WTC11 (cell line): ENCODE measurements around the gene SMCO2. TPM values are rescaled to one million over a fixed set of nuclear protein-coding genes. Genes with fewer than 3 reads are reported as not detected.

ENCODE experiments used
- ATAC-seq: fragments of 200-7000 bp; cut with Tn5 transposase; 2 replicates; pipeline ENCODE4 v1.10.0; 2021; ENCODE audit warnings: mild to moderate bottlenecking, moderate library complexity
- CTCF ChIA-PET: fragments of 300-600 bp; sonication (Branson Sonifier 250); formaldehyde crosslinking; loops from one replicate; lab custom pipeline; 2021; ENCODE audit warnings: antibody characterized with exemption; lab: Charles Lee
- POLR2A ChIA-PET: fragments of 350-600 bp; sonication (Branson Sonifier 250); formaldehyde crosslinking; loops from one replicate; lab custom pipeline; 2021; ENCODE audit warnings: antibody characterized with exemption; lab: Charles Lee
- DNase-seq: peaks from one replicate; pipeline ENCODE4 v3.0.0; 2021; ENCODE audit warnings: low spot score
- H3K27ac Mint-ChIP-seq: 2 replicates; pipeline ENCODE4 v1.8.0; 2021; ENCODE audit warnings: mixed read lengths
- H3K27me3 Mint-ChIP-seq: 2 replicates; pipeline ENCODE4 v1.8.0; 2021; ENCODE audit warnings: low read depth, mild to moderate bottlenecking, moderate library complexity, mixed read lengths
- H3K36me3 Mint-ChIP-seq: 2 replicates; pipeline ENCODE4 v1.8.0; 2021; ENCODE audit warnings: mixed read lengths
- H3K4me1 Mint-ChIP-seq: 2 replicates; pipeline ENCODE4 v1.8.0; 2022; ENCODE audit warnings: mixed read lengths
- H3K4me3 Mint-ChIP-seq: 2 replicates; pipeline ENCODE4 v1.8.0; 2021; ENCODE audit warnings: mild to moderate bottlenecking, moderate library complexity, mixed read lengths
- H3K9me3 Mint-ChIP-seq: 2 replicates; pipeline ENCODE4 v1.8.0; 2021; ENCODE audit warnings: mixed read lengths
- CBFB ChIP-seq: sonication (generic); formaldehyde crosslinking; IDR thresholded peaks from 2 replicates; pipeline ENCODE4 v1.8.1; 2022; ENCODE audit warnings: mild to moderate bottlenecking, low read depth, missing genetic modification reagents
- ERG ChIP-seq: fragments of 250-450 bp; sonication (Bioruptor Pico); IDR thresholded peaks from 2 replicates; pipeline ENCODE4 v1.8.0; 2021; ENCODE audit warnings: mild to moderate bottlenecking
- ESRRA ChIP-seq: sonication (generic); formaldehyde crosslinking; IDR thresholded peaks from 2 replicates; pipeline ENCODE4 v1.8.1; 2022; ENCODE audit warnings: mild to moderate bottlenecking, missing genetic modification reagents, borderline replicate concordance
- FOXK1 ChIP-seq: sonication (generic); formaldehyde crosslinking; IDR thresholded peaks from 2 replicates; pipeline ENCODE4 v1.8.0; 2022; ENCODE audit warnings: mild to moderate bottlenecking, moderate library complexity, missing genetic modification reagents
- IRF2 ChIP-seq: sonication (generic); formaldehyde crosslinking; IDR thresholded peaks from 2 replicates; pipeline ENCODE4 v1.8.0; 2022; ENCODE audit warnings: low read depth, missing genetic modification reagents, borderline replicate concordance
- MLX ChIP-seq: sonication (generic); formaldehyde crosslinking; IDR thresholded peaks from 2 replicates; pipeline ENCODE4 v1.8.1; 2023; ENCODE audit warnings: mild to moderate bottlenecking, missing genetic modification reagents, moderate library complexity
- NR1H2 ChIP-seq: sonication (generic); formaldehyde crosslinking; IDR thresholded peaks from 2 replicates; pipeline ENCODE4 v1.9.0; 2021; ENCODE audit warnings: mild to moderate bottlenecking, moderate library complexity, missing genetic modification reagents
- PRDM15 ChIP-seq: sonication (generic); formaldehyde crosslinking; IDR thresholded peaks from 2 replicates; pipeline ENCODE4 v1.8.0; 2022; ENCODE audit warnings: missing genetic modification reagents
- PREB ChIP-seq: sonication (generic); formaldehyde crosslinking; IDR thresholded peaks from 2 replicates; pipeline ENCODE4 v1.8.1; 2022; ENCODE audit warnings: mild to moderate bottlenecking, missing genetic modification reagents, moderate library complexity, borderline replicate concordance
- PRRX2 ChIP-seq: fragments of 250-450 bp; sonication (Bioruptor Pico); IDR thresholded peaks from 2 replicates; pipeline ENCODE4 v1.8.0; 2021; ENCODE audit warnings: mild to moderate bottlenecking
- SMAD4 ChIP-seq: sonication (generic); formaldehyde crosslinking; IDR thresholded peaks from 2 replicates; pipeline ENCODE4 v1.8.0; 2022; ENCODE audit warnings: mild to moderate bottlenecking, missing genetic modification reagents
- USF2 ChIP-seq: sonication (generic); formaldehyde crosslinking; IDR thresholded peaks from 2 replicates; pipeline ENCODE4 v1.8.1; 2023; ENCODE audit warnings: mild to moderate bottlenecking, missing genetic modification reagents, moderate library complexity
- ZBTB43 ChIP-seq: sonication (generic); formaldehyde crosslinking; IDR thresholded peaks from 2 replicates; pipeline ENCODE4 v1.8.1; 2023; ENCODE audit warnings: mild to moderate bottlenecking, missing genetic modification reagents
- total RNA-seq: library from RNA; stranded (reverse); gene quantifications from 3 replicates; pipeline ENCODE4 v1.2.3, GENCODE V29; 2021

SMCO2 gene
- total RNA-seq, 1 experiment from 2014 or later, result 0.52 TPM

- ATAC-seq, result no peak
- H3K27me3 Mint-ChIP-seq, result peaks cover 7% of the 10 kb centered on the region; the same call in 1 of the 2 replicates
- TF ChIP-seq ERG (CRISPR knock-in tag), result no peak
- no peak for TF ChIP-seq SMAD4 (CRISPR knock-in tag)
- ChIA-PET CTCF (no interaction called here), POLR2A (no interaction called here)
- 0 out of 2 replicates have a peak, but pooled peaks cover under 1% of the 10 kb centered on the region for H3K4me1 Mint-ChIP-seq
- no peaks in the 10 kb centered on the region for H3K36me3 Mint-ChIP-seq
- DNase-seq, result no peak
- H3K27ac Mint-ChIP-seq, result no peak overlapping the region
- H3K9me3 Mint-ChIP-seq, result no peaks in the 10 kb centered on the region
- H3K4me3 Mint-ChIP-seq, result no peak overlapping the region
Observed at GRCh38 chr12:27500546-27500945, 54.0 kb downstream of the SMCO2 start.

GRCh38 chr12:27502021-27502435 lies 55.5 kb downstream of the SMCO2 start:
- DNase-seq, result no peak
- POLR2A ChIA-PET, result no interaction called here
- H3K4me1 Mint-ChIP-seq, result 0 out of 2 replicates have a peak, but pooled peaks cover 3% of the 10 kb centered on the region

More at GRCh38 chr12:27502021-27502435, 55.5 kb downstream of the SMCO2 start:
- Mint-ChIP-seq H3K9me3 (no peaks in the 10 kb centered on the region; the same call in 1 of the 2 replicates), H3K27me3 (peaks cover 4% of the 10 kb centered on the region; the same call in 1 of the 2 replicates), H3K4me3 (no peak overlapping the region), H3K27ac (no peak overlapping the region), H3K36me3 (no peaks in the 10 kb centered on the region)
- TF ChIP-seq ESRRA (CRISPR knock-in tag), result no peak
- TF ChIP-seq MLX (CRISPR knock-in tag), result no peak
- TF ChIP-seq PREB, result no peak
- TF ChIP-seq PRRX2 (CRISPR knock-in tag), result no peak
- TF ChIP-seq USF2 (CRISPR knock-in tag), result no peak
- no peak for TF ChIP-seq IRF2
- TF ChIP-seq PRDM15 (CRISPR knock-in tag), result no peak
- TF ChIP-seq ZBTB43, result no peak
- no peak for TF ChIP-seq FOXK1 (CRISPR knock-in tag)
- TF ChIP-seq NR1H2 (CRISPR knock-in tag), result no peak
- no peak for TF ChIP-seq CBFB (CRISPR knock-in tag)
- CTCF ChIA-PET, result no interaction called here
- ATAC-seq, result no peak
